Stimulated activated CD4-positive, alpha-beta T cell treated with anti-CD3 and anti-CD28 coated beads, Interleukin-2, amount 100 ng/mL, for 4 hours (primary cell): ENCODE data around the gene CEP41.

Experiments
- DNase-seq: peaks from one replicate; pipeline ENCODE4 v3.0.0-alpha.2; 2020; ENCODE audit warnings: low read depth

The CEP41 gene

GRCh38 chr7:130350945-130351790, 89.6 kb downstream of the CEP41 start:
- DNase-seq: no peak

GRCh38 chr7:130349911-130350782, 90.7 kb downstream of the CEP41 start:
- DNase-seq: no peak

GRCh38 chr7:130346941-130347340, 93.9 kb downstream of the CEP41 start:
- DNase-seq: no peak

- no peak for DNase-seq
These were observed 94.5 kb downstream of the CEP41 start for GRCh38 chr7:130346177-130346905.

- no peak for DNase-seq
These were observed 95.1 kb downstream of the CEP41 start for GRCh38 chr7:130345725-130346124.

GRCh38 chr7:130345136-130345535, 95.7 kb downstream of the CEP41 start:
- DNase-seq: no peak

- DNase-seq: no peak
These were observed 96.4 kb downstream of the CEP41 start, which contains the start of gene CPA5 for GRCh38 chr7:130344271-130344866. TSS of gene CPA5 (plus strand) at chr7:130344816. CDS start at chr7:130346486, 1,670 bp downstream.
